HCT116 (cell line): ENCODE results near the gene STARD3.

Experiments
- CEBPB ChIP-seq: IDR thresholded peaks from 2 replicates; pipeline ENCODE4 v1.6.1; 2012; ENCODE audit warnings: low read depth
- EZH2 ChIP-seq: fragments of 200-600 bp; sonication (generic); IDR thresholded peaks from 2 replicates; pipeline ENCODE4 v1.6.1; 2017; ENCODE audit warnings: antibody characterized with exemption, mixed run types
- EZH2phosphoT487 ChIP-seq: fragments of 200-600 bp; IDR thresholded peaks from 2 replicates; pipeline ENCODE4 v1.6.1; 2018; ENCODE audit warnings: antibody characterized with exemption, borderline replicate concordance
- POLR2A ChIP-seq: IDR thresholded peaks from 2 replicates; pipeline ENCODE4 v1.7.0; 2011; ENCODE audit warnings: borderline replicate concordance; ENCODE audit not compliant: insufficient read depth, insufficient read length; ENCODE audit errors: extremely low read depth
- POLR2AphosphoS5 ChIP-seq: IDR thresholded peaks from 2 replicates; pipeline ENCODE4 v1.6.1; 2011; ENCODE audit warnings: mild to moderate bottlenecking, low read depth, low read length, moderate library complexity
- RAD21 ChIP-seq: IDR thresholded peaks from 2 replicates; pipeline ENCODE4 v1.6.1; 2012; ENCODE audit warnings: low read depth, mild to moderate bottlenecking
- SIN3A ChIP-seq: IDR thresholded peaks from 2 replicates; pipeline ENCODE4 v1.6.1; 2012; ENCODE audit warnings: low read depth
- SP1 ChIP-seq: IDR thresholded peaks from 2 replicates; pipeline ENCODE4 v1.6.1; 2012; ENCODE audit warnings: low read depth
- TF ChIP-seq, protein P1 (sequence below), 3 experiments: fragments of 200-600 bp in 1 of 3; sonication (generic) in 1 of 3; IDR thresholded peaks in 2 of 3; conservative IDR thresholded peaks in 1 of 3; 2 replicates each; pipeline ENCODE4 v1.5.1; 2012 to 2017; ENCODE audit warnings: low read depth in 2 of 3, low read length in 2 of 3, antibody characterized with exemption in 1 of 3, borderline replicate concordance in 1 of 3, control low read depth in 1 of 3, mild to moderate bottlenecking in 1 of 3, mixed read lengths in 1 of 3, mixed run types in 1 of 3, moderate library complexity in 1 of 3; ENCODE audit not compliant: insufficient read depth in 1 of 3
- TF ChIP-seq, protein P2 (sequence below): IDR thresholded peaks from 2 replicates; pipeline ENCODE4 v1.6.1; 2012
- TF ChIP-seq, protein P3 (sequence below): IDR thresholded peaks from 2 replicates; pipeline ENCODE4 v1.6.1; 2012; ENCODE audit warnings: low read depth

DNA sequence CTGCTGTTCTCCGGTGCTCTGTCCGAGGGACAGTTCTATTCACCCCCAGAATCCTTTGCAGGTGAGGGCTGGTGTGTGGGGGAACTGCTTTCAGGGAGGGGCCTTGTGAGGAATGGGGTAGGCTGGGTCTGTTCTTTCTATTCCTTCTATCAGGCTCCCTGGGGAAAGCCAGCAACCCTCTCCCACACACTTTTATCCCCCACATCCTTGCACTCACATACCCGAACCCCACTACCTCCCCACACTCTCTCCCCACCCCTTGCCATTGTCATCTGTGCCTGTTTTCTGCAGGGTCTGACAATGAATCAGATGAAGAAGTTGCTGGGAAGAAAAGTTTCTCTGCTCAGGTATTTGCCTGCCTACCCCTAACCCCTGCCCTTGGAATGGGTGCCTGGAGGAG is 21.8 kb downstream of the STARD3 start:
- no peak for TF ChIP-seq CEBPB
- no peak for TF ChIP-seq SP1
- TF ChIP-seq, protein P1, sequence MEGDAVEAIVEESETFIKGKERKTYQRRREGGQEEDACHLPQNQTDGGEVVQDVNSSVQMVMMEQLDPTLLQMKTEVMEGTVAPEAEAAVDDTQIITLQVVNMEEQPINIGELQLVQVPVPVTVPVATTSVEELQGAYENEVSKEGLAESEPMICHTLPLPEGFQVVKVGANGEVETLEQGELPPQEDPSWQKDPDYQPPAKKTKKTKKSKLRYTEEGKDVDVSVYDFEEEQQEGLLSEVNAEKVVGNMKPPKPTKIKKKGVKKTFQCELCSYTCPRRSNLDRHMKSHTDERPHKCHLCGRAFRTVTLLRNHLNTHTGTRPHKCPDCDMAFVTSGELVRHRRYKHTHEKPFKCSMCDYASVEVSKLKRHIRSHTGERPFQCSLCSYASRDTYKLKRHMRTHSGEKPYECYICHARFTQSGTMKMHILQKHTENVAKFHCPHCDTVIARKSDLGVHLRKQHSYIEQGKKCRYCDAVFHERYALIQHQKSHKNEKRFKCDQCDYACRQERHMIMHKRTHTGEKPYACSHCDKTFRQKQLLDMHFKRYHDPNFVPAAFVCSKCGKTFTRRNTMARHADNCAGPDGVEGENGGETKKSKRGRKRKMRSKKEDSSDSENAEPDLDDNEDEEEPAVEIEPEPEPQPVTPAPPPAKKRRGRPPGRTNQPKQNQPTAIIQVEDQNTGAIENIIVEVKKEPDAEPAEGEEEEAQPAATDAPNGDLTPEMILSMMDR (IDR thresholded peaks at IDR 0.05 in 2 of 3, conservative IDR thresholded peaks at IDR 0.05 in 1 of 3; ENCODE audit: borderline replicate concordance in 1 of 3, insufficient read depth in 1 of 3, low read depth in 2 of 3, low read length in 2 of 3), result no peak
- no peak for TF ChIP-seq POLR2A
- TF ChIP-seq, protein P2, sequence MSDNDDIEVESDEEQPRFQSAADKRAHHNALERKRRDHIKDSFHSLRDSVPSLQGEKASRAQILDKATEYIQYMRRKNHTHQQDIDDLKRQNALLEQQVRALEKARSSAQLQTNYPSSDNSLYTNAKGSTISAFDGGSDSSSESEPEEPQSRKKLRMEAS, result no peak
- no peak for TF ChIP-seq RAD21
- TF ChIP-seq EZH2, result no peak
- TF ChIP-seq POLR2AphosphoS5, result no peak
- TF ChIP-seq SIN3A, result no peak
- TF ChIP-seq EZH2phosphoT487, result no peak
- TF ChIP-seq, protein P3, sequence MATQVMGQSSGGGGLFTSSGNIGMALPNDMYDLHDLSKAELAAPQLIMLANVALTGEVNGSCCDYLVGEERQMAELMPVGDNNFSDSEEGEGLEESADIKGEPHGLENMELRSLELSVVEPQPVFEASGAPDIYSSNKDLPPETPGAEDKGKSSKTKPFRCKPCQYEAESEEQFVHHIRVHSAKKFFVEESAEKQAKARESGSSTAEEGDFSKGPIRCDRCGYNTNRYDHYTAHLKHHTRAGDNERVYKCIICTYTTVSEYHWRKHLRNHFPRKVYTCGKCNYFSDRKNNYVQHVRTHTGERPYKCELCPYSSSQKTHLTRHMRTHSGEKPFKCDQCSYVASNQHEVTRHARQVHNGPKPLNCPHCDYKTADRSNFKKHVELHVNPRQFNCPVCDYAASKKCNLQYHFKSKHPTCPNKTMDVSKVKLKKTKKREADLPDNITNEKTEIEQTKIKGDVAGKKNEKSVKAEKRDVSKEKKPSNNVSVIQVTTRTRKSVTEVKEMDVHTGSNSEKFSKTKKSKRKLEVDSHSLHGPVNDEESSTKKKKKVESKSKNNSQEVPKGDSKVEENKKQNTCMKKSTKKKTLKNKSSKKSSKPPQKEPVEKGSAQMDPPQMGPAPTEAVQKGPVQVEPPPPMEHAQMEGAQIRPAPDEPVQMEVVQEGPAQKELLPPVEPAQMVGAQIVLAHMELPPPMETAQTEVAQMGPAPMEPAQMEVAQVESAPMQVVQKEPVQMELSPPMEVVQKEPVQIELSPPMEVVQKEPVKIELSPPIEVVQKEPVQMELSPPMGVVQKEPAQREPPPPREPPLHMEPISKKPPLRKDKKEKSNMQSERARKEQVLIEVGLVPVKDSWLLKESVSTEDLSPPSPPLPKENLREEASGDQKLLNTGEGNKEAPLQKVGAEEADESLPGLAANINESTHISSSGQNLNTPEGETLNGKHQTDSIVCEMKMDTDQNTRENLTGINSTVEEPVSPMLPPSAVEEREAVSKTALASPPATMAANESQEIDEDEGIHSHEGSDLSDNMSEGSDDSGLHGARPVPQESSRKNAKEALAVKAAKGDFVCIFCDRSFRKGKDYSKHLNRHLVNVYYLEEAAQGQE, result no peak
